ENCODE data around the gene SYNDIG1.

SYNDIG1 gene

GRCh38 chr20:24654425-24654824, 185.0 kb downstream of the SYNDIG1 start:
- DNase-seq (ENCODE audit: low read depth, low spot score): no peak

- no peak for DNase-seq (ENCODE audit: low read depth, low spot score)
These were observed 187.0 kb downstream of the SYNDIG1 start for GRCh38 chr20:24656391-24656790.

GRCh38 chr20:24657196-24657595, 187.8 kb downstream of the SYNDIG1 start:
- DNase-seq (ENCODE audit: low read depth, low spot score): no peak

- DNase-seq (ENCODE audit: low read depth, low spot score): no peak
These were observed 188.6 kb downstream of the SYNDIG1 start for GRCh38 chr20:24657878-24658620.

- DNase-seq (ENCODE audit: low read depth, low spot score): no peak
These were observed 189.7 kb downstream of the SYNDIG1 start for GRCh38 chr20:24658920-24659660.

GRCh38 chr20:24659835-24660234, 190.4 kb downstream of the SYNDIG1 start:
- no peak for DNase-seq (ENCODE audit: low read depth, low spot score)

- DNase-seq (ENCODE audit: low read depth, low spot score): no peak
These were observed 191.2 kb downstream of the SYNDIG1 start for GRCh38 chr20:24660651-24661050.

GRCh38 chr20:24661255-24661654, 191.8 kb downstream of the SYNDIG1 start:
- DNase-seq (ENCODE audit: low read depth, low spot score): no peak

GRCh38 chr20:24662322-24662721, 192.9 kb downstream of the SYNDIG1 start:
- DNase-seq (ENCODE audit: low read depth, low spot score): no peak

- DNase-seq (ENCODE audit: low read depth, low spot score): no peak
These were observed 193.4 kb downstream of the SYNDIG1 start for GRCh38 chr20:24662752-24663365.

GRCh38 chr20:24663496-24663895, 194.1 kb downstream of the SYNDIG1 start:
- DNase-seq (ENCODE audit: low read depth, low spot score): no peak

GRCh38 chr20:24664266-24664986, 195.0 kb downstream of the SYNDIG1 start:
- no peak for DNase-seq (ENCODE audit: low read depth, low spot score)

GRCh38 chr20:24665196-24665595, 195.8 kb downstream of the SYNDIG1 start:
- DNase-seq (ENCODE audit: low read depth, low spot score): no peak

- DNase-seq (ENCODE audit: low read depth, low spot score): no peak
These were observed 196.3 kb downstream of the SYNDIG1 start for GRCh38 chr20:24665741-24666191.

- DNase-seq (ENCODE audit: low read depth, low spot score): no peak
These were observed 198.4 kb downstream of the SYNDIG1 start for GRCh38 chr20:24667689-24668383.

- no peak for DNase-seq (ENCODE audit: low read depth, low spot score)
These were observed 198.9 kb downstream of the SYNDIG1 start for GRCh38 chr20:24668384-24668702.

- DNase-seq (ENCODE audit: low read depth, low spot score): no peak
These were observed 199.4 kb downstream of the SYNDIG1 start for GRCh38 chr20:24668791-24669190.

- no peak for DNase-seq (ENCODE audit: low read depth, low spot score)
These were observed 200.3 kb downstream of the SYNDIG1 start for GRCh38 chr20:24669701-24670100.

- DNase-seq (ENCODE audit: low read depth, low spot score): no peak
These were observed 201.0 kb downstream of the SYNDIG1 start for GRCh38 chr20:24670341-24670872.

GRCh38 chr20:24670981-24671380, 201.6 kb downstream of the SYNDIG1 start:
- DNase-seq (ENCODE audit: low read depth, low spot score): no peak

GRCh38 chr20:24672181-24672880, 202.9 kb downstream of the SYNDIG1 start:
- DNase-seq (ENCODE audit: low read depth, low spot score): no peak

All from activated CD4-positive, CD25-positive, alpha-beta regulatory T cell treated with anti-CD3 and anti-CD28 coated beads, Interleukin-2, amount 50 U/mL, for 16 hours (primary cell).